Effector CD8-positive, alpha-beta T cell (primary cell): ENCODE results near the gene NUAK2.
"Not testable (repeated sequence)": the region's sequence is repeated elsewhere in the genome, so short reads cannot be mapped to it uniquely, and the experiment has no call there.

ENCODE experiments used
- DNase-seq: peaks from one replicate; lab custom pipeline; 2025; lab: John Stamatoyannopoulos, UW

NUAK2 gene

DNA sequence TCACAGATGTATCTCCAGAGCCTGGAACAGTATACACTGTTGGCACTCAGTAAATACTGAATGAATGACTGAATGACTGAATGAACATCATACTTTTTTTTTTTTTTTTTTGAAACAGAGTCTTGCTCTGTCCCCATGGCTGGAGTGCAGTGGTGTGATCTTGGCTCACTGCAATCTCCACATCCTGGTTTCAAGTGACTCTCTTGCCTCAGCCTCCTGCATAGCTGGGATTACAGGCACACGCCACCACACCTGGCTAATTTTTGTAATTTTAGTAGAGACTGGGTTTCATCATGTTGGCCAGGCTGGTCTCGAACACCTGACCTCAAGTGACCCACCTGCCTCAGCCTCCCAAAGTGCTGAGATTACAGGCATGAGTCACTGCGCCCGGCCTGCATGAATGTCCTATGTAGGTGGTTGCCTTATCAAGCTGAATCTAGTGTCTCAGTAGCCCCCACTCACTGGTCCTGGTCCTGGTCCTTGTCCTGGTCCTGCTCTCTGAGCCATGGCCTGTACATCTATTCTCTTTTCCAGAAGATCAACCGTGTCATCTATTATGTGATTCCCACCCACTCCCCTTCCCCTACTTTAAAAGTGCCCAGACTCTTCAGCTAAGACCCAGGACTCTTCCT lies 23.9 kb downstream of the NUAK2 start:
- not testable (repeated sequence) for DNase-seq

DNA sequence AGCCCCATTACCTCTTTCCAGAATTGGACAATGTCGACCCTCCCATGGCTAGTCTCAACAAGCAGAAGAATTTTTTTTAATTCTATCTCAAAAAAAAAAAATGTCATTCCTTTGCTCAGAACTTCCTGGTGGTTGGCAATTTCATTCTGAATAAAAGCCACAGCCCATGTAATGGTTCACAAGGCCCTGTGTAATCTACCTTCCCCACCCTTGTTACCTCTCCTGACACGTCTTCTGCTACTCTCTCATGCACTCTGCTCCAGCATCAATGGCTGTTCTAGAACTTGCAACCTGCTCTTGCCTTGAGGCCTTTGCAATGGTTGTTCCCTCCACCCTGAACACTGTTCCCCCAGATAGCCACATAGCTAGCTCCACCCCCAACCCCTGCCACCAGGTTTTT lies 25.4 kb downstream of the NUAK2 start:
- DNase-seq, result no peak

DNA sequence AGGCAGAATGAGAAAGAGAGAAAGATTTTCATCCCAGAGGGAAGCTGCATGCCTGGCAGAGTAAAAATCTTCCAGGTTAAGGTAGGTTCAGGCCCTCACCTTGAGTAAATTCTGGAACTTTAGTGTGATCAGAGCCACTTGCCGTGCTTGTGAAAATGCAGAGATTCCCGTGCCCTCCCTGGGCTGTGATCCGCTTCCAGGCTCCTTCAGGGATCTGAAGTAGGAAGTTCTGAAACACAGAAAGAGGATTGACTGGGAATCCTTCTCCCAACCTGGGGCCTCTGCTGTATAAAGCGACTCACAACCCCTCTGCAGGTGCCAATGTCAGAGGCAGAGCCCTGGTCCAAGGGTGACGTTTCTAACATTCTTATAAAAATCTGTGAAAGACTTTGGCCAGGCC lies 26.6 kb downstream of the NUAK2 start:
- no peak for DNase-seq

DNA sequence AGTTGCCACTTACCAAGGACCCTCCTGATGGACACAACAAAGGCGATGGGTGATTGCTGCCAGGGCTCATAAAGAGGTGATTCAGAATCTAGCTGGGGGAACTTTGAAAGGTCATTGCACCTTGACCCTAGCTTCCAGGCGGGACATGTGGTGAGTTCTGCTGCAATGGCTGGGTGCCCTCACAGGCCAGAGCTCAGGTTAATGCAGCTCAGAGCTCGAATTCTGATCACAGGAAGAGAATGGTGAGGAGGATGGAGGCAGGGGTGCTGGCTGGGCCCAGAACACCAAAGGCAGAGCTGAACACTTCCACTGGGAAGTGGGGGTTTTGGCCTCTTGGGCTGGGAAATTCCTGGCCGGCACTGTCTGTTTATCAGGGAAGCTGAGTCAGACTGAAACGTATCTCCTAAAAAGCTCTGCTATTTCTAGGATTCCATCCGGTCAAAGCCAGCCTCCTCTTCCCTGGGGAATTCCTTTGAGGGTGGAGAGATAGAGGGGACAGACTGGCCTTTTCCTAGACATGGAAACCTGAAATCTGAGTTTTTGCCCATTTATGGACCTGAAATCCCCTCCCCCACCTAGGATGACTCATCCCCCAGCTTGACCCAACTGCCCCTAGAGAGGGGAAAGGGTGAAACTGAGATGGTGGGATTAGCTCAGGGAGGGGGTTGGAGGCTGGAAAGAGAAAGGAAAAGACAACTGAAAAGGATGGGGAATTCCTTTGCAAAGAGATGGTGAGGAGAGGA lies 27.2 kb downstream of the NUAK2 start:
- no peak for DNase-seq

DNA sequence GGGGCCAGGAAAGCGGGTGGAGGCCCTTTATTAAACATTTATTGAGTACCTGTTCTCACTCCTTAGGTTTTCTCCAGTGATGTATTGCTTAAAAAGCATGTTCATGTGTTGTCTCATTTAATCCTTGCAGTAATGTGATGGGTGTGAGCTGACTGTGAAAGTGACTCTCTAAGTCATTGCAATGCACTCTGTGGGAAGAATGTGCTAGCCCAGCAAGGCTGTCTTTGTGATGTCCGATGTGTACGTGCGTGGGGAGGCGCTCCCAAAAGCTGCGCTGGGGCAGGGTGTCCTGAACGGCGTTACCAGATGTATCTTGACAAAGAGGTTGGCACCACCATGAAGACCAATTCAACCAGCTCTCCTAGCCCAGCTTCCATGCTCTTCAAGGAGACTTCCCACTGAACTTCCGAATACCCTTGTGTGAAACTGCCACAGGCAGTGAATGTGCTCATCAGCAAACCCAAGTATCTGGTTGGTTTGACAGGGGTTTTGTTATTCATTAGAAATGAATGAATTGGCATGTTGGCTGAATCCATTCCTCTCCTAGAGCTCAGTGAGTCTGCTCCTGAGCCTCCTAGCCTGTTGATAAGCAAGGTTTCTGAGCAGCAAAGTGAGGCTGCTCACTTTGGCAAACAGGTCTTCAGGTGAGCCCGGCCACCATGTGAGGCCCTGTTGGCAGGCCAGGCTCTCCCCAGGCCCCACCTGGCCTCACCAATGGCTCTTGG lies 28.0 kb downstream of the NUAK2 start:
- DNase-seq, result no peak

DNA sequence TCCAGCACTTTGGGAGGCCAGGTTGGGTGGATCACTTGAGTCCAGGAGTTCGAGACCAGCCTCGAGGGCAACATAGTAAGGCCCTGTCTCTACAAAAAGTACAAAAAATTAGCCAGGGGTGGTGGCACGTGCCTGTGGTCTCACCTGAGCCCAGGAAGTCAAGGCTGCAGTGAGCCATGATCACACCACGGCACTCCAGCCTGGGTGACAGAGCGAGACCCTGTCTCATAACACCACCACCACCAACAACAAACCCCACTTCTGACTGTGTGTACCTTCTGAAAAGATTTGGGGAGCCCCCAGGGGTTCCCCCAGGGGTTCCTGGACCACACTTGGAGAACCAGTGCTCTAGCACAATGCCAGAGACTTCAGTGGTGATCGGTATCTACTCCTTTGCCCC lies 29.9 kb downstream of the NUAK2 start:
- no peak for DNase-seq

DNA sequence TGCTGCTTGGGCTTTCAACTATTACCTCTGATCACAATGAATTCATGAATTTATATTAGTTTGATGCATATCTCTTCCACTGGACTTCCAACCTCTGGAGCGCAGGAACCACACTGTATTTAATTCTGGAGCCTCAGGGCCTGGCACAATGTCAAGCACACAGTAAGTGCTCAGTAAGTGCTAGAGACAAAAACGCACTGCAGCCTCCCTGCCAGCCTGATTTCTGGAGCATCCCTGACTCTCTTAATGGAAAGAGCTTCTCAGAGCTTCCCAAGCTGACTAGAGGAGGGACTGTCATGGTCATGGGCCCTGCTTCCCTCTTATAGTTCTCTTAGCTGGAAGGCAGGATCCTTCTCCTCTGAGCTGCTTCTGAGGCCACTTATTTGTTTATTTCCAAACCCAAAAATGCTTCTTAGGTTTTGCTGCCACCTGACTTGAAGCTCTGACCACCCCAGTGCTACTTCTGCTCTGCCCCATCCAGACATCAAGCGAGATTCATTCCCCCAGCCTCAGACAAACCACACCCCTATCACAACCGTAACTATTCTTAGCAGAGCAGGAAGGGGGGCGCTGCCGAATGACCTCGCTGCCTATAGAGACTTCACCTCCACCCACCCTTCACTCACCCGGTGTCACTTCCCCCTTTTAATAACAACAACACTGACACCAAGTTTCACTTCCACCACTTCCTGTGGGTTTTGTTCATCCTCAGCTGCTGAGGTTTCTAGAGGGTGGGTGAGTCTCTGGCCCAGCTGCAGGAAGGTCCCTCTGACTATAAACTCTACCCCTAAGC lies 33.6 kb downstream of the NUAK2 start:
- peak; percentile 57 for DNase-seq

DNA sequence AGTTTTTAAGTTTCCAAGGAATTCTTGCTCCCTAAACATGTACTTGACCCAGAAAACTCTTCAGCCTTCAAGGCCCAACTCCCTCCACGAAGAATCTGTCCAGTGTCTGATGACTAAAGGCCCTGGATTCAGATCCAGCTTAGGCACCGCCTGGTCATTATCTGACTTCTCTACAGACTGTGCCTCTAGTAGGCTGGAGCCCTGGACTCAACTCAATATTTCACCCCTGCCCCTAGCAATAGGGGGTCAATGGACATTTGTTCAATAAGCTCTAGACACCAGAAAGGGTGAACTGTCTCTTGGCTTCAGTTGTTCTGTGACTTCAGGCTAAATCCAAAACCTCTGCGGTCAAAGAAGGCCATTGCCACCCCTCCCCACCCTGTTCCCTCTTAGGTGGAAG lies 34.5 kb downstream of the NUAK2 start:
- DNase-seq, result no peak

DNA sequence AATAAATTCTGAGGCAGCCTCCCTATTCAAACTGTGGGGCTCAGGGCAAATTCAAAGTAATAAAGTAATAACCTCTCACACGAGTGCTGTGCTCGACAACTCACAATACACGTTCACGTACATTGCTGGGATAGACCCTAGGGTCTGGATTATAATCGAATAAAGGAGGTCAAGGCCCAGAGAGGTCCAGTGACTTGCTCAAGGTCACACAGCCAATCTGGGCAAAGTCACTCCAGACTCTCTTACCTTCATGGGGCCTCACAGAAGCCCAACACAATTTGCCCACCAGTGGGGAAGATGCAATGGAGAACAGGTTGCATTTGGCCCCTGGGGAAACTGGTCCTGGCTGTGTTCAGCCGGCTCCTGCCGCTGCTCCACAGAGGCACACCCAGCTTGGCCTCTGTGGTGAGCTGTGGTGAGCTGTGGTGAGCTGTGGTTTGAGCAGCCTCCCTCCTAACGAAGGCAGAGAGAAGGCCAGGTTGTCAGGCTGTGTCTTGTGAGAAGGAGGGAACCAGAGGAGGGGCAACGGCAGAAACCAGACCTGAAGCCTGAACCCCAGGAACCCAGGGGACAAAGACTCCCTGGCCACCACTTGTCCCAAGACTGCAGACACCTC lies 35.1 kb downstream of the NUAK2 start:
- peak; percentile 37 for DNase-seq

DNA sequence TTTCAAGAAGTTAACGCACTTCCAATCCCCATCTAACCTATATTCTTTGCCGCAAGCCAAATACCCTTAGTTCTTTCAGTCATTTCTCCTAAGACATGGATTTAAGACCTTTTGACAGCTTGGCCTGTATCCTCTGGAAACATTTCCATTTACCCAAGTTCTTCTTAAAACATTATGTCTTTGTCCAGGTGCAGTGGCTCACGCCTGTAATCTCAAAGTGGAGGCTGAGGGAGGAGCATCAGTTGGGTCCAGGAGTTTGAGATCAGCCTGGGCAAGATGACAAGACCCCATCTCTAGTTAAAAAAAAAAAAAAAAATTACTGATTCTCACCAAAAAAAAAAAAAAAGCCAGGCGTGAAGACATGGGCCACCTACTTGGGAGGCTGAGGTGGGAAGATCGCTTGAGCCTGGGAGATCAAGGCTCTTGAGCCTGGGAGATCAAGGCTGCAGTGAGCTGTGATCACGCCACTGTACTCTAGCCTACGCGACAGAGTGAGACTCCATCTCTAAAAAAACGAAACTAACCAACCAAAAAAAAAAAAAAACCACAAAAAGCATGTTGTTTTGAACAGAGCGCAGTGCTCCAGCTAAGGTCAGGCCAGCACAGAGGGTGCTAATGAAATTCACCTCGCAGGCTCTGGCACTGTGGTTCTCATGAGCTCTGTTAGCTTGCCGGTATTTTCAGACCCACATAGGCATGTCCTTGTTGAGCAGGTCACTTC lies 36.0 kb downstream of the NUAK2 start:
- DNase-seq, result peak; percentile 24

DNA sequence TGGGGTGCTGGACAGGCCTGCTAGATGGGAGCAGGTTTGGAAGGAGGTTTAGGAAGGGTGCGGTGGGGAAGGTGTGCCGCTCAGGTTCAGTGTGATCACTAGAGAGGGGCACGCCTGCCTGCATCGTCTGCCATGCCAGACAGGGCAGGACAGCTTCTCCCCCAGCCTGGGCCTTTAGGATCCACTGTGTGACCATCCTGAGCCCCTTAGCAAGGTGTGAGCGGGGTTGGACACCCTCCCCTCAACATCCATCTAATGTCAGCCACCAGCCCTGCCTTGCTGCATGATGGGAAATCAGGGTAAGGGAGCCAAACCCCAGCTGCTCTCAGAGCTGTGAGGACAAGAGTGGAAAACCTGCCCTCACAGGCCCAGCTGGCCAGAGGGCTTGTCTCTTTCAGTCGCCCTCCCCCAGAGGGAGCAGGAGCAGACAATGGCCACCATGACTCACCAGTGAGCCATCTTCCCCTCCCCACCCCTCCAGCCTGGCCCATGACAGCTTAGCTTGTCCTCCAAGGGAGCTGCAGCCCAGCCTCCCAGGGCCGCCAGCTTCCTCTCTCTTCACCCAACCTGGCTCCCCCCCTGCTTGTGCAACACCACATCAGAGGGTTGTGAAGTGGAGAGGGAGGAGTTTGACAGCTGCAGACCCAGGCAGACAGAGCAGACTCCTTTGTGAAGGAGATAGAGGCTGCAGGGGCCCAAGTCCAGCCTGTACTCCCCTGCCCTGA lies 37.0 kb downstream of the NUAK2 start:
- DNase-seq, result peak; percentile 73

DNA sequence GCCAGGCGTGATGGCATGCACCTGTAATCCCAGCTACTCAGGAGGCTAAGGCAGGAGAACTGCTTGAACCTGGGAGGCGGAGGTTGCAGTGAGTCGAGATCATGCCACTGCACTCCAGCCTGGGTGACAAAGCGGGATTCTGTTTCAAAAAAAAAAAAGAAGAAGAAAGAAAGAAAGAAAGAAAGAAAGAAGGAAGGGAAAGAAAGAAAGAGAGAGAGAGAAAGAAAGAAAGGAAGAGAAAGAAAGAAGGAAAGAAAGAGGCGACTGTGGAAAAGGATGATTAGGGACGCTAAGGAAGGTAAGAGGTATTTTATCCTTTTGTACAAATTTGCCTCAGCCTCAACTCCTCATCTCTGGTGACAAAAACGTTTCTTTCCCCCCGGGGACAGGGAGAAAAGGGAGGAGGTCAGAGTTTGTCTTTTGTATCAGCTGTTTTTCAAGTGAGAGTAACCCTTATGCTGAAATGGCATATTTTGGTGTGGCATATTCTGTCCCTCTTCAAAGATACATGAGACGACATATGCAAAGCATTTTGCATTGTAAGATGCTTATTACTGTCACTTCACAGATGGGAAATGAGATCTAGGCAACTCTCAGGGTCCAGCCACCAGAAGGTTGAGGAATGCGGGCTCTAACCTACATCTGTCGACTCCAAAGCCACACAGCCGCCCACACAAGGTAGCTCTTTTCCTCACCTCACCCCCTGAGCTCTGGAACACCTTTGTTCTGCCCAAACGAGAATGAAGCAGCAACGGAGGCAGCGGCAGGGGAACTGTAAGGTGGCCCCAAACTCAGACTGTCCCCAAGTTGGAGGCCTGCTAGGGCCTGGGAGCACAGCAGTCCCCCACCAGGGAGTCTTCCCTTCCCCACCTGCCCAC lies 38.0 kb downstream of the NUAK2 start:
- no peak for DNase-seq

DNA sequence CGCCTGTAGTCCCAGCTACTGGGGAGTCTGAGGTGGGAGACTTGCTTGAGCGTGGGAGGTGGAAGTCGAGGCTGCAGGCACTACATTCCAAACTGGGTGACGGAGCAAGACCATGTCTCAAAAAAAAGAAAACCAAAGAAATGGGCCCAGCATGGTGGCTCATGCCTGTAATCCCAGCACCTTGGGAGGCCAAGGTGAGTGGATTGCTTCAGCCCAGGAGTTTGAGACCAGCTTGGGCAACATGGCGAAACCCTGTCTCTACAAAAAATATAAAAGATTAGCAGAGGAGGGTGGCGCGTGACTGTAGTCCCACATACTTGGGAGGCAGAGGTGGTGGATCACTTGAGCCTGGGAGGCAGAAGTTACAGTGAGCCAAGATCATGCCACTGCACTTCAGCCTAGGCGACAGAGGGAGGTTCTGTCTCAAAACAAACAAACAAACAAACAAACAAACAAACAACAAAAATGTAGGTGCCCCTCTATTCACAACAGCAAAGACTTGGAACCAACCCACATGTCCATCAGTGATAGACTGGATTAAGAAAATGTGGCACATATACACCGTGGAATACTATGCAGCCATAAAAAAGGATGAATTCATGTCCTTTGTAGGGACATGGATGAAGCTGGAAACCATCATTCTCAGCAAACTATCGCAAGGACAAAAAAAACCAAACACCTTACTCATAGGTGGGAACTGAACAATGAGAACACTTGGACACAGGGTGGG lies 40.7 kb downstream of the NUAK2 start:
- not testable (repeated sequence) for DNase-seq

DNA sequence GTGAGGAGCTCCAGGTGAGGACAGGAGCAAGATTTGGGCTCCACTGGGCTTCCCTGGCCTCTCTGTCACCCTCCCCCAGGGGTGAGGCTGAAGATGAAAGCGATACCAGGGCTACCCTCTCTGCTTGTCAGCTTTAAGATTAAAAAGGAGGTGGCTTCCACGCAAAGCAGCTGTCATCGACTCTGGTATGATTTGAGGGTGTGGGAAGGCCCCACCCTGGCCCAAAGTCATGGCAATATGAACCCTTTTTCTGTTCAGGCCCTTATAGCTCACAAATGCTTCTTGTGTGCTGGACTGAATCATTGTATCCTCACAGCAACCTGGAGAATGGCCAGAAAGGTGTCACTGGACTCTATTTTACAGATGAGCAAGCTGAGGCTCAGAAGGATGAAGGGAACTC lies 41.6 kb downstream of the NUAK2 start:
- no peak for DNase-seq

DNA sequence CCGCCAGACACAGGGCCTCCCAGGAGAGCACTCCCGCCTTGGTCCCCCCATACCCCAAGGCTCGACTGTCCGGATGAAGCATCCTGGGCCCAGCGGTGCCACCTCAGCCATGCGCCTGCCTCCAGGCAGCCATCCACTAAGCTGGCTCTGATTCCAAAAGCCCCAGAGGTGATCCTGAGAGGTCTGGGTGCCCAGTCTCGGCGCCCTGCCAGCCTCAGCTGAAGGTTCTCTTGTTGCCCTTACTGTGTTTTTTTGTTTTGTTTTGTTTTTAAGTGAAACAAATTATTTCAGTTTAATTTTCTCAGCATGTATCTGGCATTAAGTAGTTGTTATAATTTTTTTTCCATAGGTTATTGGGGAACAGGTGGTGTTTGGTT lies 44.9 kb downstream of the NUAK2 start:
- DNase-seq, result no peak

DNA sequence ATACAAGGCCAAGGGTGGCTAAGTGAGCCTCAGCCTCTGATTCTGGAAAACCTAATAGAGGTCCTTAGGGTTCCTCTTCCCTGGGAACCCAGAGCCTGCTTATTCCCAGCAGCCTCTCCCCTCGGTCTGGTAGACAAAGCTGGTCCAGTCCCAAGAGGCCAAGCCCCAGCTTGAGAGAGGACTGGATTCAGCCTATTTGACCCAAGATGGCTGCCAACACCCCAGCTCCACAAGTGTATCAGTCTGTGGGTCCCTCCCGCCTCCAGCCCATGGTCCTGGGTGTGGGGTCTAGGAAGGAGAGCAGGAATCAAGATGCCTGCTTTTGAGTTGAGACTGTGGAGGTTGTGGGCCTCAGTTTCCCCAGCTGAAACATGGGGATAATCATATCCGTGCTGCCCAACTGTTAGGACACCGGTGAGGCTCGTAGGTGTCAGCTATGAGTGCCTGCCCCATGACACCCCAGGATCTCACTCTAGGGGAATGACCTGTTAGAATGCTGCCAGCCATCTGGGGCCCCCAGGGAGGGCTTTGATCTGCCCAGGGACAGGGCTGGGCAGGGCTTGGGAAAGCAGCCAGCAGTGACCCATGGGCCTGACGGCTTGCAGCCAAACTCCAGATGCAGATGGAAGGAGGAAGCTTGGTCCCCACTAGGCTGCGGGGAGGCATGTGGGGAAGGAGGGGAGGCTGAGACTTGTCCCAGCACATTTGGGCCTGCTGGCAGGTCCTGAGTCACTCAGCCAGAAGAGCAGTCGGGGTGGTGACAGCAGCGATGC lies 45.4 kb downstream of the NUAK2 start:
- DNase-seq, result no peak

DNA sequence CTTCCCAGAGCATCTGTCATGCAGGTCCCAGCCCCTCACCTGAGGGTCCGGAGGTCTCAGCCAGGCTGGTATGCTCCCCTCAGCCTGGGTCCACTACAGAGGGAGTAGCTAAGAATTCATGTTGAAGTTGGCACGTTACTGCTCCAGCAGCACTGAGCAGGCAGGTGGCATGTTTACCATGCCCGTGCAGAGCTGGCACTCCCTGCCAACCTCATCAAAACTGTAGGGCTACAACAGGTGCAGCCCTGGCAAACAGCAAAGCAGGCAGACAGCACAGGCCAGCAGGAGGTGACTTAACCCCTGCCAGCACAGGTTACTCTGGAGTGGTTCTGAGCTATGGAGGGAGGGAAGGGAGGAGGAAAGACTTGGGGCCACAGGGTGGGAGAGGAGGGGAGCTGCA lies 46.4 kb downstream of the NUAK2 start:
- DNase-seq, result no peak

DNA sequence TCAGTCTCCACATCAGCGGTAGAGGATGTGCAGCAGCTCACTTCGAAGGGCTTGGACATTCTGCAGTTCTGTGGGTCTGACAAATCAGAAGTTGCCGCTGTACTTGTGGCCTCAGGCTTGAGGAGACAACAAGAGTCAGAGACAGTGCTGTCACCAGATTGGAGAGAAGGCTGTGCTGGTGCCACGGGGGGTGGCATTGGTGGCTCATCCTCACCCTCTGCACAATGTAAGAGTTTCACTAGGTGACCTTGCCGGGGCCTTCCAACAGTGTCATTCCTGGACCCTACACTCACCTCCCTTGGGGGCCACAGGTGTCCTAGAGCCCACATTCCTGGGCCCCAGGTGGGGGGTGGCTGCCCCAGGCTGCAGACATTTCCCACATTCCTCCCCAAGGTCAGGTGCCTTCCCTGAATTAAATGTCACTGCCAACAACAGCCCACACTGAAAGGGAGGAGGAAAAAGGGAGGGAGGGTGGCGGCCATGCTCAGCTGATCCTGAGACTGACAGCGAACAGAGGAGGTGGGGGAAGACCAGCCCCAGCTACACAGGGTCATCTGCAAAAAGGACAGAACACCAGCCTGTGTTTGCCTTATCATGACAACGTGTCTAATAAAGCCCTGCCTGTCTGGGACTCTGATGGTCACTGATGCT lies 47.4 kb downstream of the NUAK2 start:
- DNase-seq, result no peak
